GM19035 (cell line): Measurements from ENCODE around the gene SERPINA5.

Experiments
- ATAC-seq: cut with Tn5 transposase; IDR thresholded peaks from one replicate; pipeline ENCODE4 v1.9.1; 2021; ENCODE audit not compliant: unreplicated experiment

Gene SERPINA5

GRCh38 chr14:94548999-94549985 is 31.9 kb upstream of the SERPINA5 start:
- ATAC-seq: peak; percentile 60

- no peak for ATAC-seq
Measured at GRCh38 chr14:94550041-94550440, 31.2 kb upstream of the SERPINA5 start.

- no peak for ATAC-seq
Measured at GRCh38 chr14:94555991-94556390, 25.2 kb upstream of the SERPINA5 start.

- ATAC-seq: no peak
Measured at GRCh38 chr14:94557327-94557726, 23.9 kb upstream of the SERPINA5 start.

GRCh38 chr14:94558842-94559241 is 22.4 kb upstream of the SERPINA5 start:
- ATAC-seq: no peak

- ATAC-seq: no peak
Measured at GRCh38 chr14:94559638-94560290, 21.5 kb upstream of the SERPINA5 start.

GRCh38 chr14:94560291-94560665 is 20.9 kb upstream of the SERPINA5 start:
- ATAC-seq: no peak

GRCh38 chr14:94560751-94561655 is 20.2 kb upstream of the SERPINA5 start, which contains the start of gene SERPINA4:
Gene SERPINA4 (plus strand): TSS chr14:94561442. CDS start chr14:94563483, 2,041 bp downstream.
- no peak for ATAC-seq

GRCh38 chr14:94561656-94562010 is 19.6 kb upstream of the SERPINA5 start:
- no peak for ATAC-seq

- no peak for ATAC-seq
Measured at GRCh38 chr14:94562022-94562421, 19.2 kb upstream of the SERPINA5 start.

GRCh38 chr14:94562941-94563883 is 18.0 kb upstream of the SERPINA5 start:
- no peak for ATAC-seq

GRCh38 chr14:94564381-94564780 is 16.8 kb upstream of the SERPINA5 start:
- ATAC-seq: no peak

- ATAC-seq: no peak
Measured at GRCh38 chr14:94568186-94568585, 13.0 kb upstream of the SERPINA5 start.

- no peak for ATAC-seq
Measured at GRCh38 chr14:94569381-94570001, 11.7 kb upstream of the SERPINA5 start.

GRCh38 chr14:94570002-94570400 is 11.2 kb upstream of the SERPINA5 start:
- ATAC-seq: no peak

- no peak for ATAC-seq
Measured at GRCh38 chr14:94570440-94570839, 10.8 kb upstream of the SERPINA5 start.

GRCh38 chr14:94571395-94571794 is 9.8 kb upstream of the SERPINA5 start:
- ATAC-seq: no peak

- no peak for ATAC-seq
Measured at GRCh38 chr14:94571950-94572349, 9.3 kb upstream of the SERPINA5 start.

- no peak for ATAC-seq
Measured at GRCh38 chr14:94572637-94573303, 8.5 kb upstream of the SERPINA5 start.
